T-helper 2 cell treated with Interferon-gamma antibody and Interleukin-4, amounts not matched to agents 5 μg/mL and 100 μg/mL, for 36 hours (primary cell): ENCODE measurements around the gene ARHGAP45.

Source experiments
- DNase-seq: peaks from one replicate; pipeline ENCODE4 v3.0.0; 2021; ENCODE audit warnings: low spot score
- H3K27ac Mint-ChIP-seq: one replicate; pipeline ENCODE4 v1.8.0; 2021; ENCODE audit warnings: mild to moderate bottlenecking, mixed read lengths
- H3K27me3 Mint-ChIP-seq: one replicate; pipeline ENCODE4 v1.8.0; 2021; ENCODE audit warnings: low read depth, mixed read lengths
- H3K36me3 Mint-ChIP-seq: one replicate; pipeline ENCODE4 v1.8.0; 2021; ENCODE audit warnings: low read depth, mixed read lengths
- H3K4me1 Mint-ChIP-seq: one replicate; pipeline ENCODE4 v1.8.0; 2021; ENCODE audit warnings: low read depth, mixed read lengths
- H3K4me3 Mint-ChIP-seq: one replicate; pipeline ENCODE4 v1.8.0; 2022; ENCODE audit warnings: mild to moderate bottlenecking, moderate library complexity, mixed read lengths
- H3K9me3 Mint-ChIP-seq: one replicate; pipeline ENCODE4 v1.8.0; 2021; ENCODE audit warnings: mixed read lengths

ARHGAP45 gene

GRCh38 chr19:1055886-1056620 is 10.9 kb upstream of the ARHGAP45 start:
- peaks cover 12% of the 10 kb centered on the region for H3K4me1 Mint-ChIP-seq
- DNase-seq = no peak
- H3K27ac Mint-ChIP-seq = no peak overlapping the region
- H3K4me3 Mint-ChIP-seq = no peak overlapping the region
- H3K9me3 Mint-ChIP-seq = no peaks in the 10 kb centered on the region
- H3K36me3 Mint-ChIP-seq = peaks cover 10% of the 10 kb centered on the region
- H3K27me3 Mint-ChIP-seq = no peaks in the 10 kb centered on the region

DNA sequence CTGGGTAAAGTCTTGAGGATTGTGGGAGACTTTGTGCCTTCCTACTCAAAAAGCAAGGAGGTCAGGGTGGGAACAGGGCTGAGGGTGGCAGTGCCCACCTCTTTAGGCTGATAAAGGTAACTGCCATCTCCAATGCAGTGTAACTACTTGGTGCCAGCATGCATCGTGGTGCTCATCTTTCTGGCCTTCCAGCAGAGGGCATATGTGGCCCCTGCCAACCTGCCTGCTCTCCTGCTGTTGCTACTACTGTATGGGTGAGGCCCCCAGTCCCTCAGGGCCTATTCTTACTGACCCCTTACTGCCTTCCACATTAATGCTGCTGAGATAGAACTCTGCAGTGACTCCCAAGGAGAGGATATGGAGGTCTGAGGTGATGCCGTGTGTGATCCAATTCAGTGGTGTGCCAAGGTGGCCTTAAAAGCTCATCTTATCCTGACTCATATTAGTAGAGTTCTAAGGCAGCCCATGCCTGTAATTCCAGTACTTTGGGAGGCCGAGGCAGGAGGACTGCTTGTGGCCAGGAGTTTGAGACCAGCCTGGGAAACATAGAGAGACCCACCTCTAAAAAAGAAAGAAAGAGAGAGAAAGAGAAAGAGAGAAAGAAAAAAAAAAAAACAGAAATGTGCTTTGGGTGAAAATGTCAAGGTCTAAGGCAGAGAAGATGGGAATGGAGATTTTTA is 9.7 kb upstream of the ARHGAP45 start:
- Mint-ChIP-seq H3K36me3 (peaks cover 10% of the 10 kb centered on the region), H3K27me3 (no peaks in the 10 kb centered on the region), H3K4me1 (peaks cover 12% of the 10 kb centered on the region), H3K4me3 (no peak overlapping the region), H3K27ac (peak overlapping the region; percentile 64), H3K9me3 (no peaks in the 10 kb centered on the region)
- no peak for DNase-seq

GRCh38 chr19:1058112-1058511 is 8.9 kb upstream of the ARHGAP45 start:
- Mint-ChIP-seq H3K4me3 (no peak overlapping the region), H3K36me3 (peaks cover 10% of the 10 kb centered on the region), H3K9me3 (no peaks in the 10 kb centered on the region), H3K27me3 (no peaks in the 10 kb centered on the region), H3K4me1 (peaks cover 10% of the 10 kb centered on the region), H3K27ac (no peak overlapping the region)
- no peak for DNase-seq

GRCh38 chr19:1060689-1061088 is 6.3 kb upstream of the ARHGAP45 start:
- peaks cover 25% of the 10 kb centered on the region for H3K4me1 Mint-ChIP-seq
- peaks cover 10% of the 10 kb centered on the region for H3K36me3 Mint-ChIP-seq
- no peaks in the 10 kb centered on the region for H3K9me3 Mint-ChIP-seq
- H3K4me3 Mint-ChIP-seq = no peak overlapping the region
- DNase-seq = no peak
- no peak overlapping the region for H3K27ac Mint-ChIP-seq
- no peaks in the 10 kb centered on the region for H3K27me3 Mint-ChIP-seq

- H3K4me3 Mint-ChIP-seq = no peak overlapping the region
- no peaks in the 10 kb centered on the region for H3K27me3 Mint-ChIP-seq
- peaks cover 3% of the 10 kb centered on the region for H3K36me3 Mint-ChIP-seq
- no peak overlapping the region for H3K27ac Mint-ChIP-seq
- DNase-seq = no peak
- H3K4me1 Mint-ChIP-seq = peaks cover 28% of the 10 kb centered on the region
- no peaks in the 10 kb centered on the region for H3K9me3 Mint-ChIP-seq
These were observed 5.0 kb upstream of the ARHGAP45 start for GRCh38 chr19:1061987-1062386.

DNA sequence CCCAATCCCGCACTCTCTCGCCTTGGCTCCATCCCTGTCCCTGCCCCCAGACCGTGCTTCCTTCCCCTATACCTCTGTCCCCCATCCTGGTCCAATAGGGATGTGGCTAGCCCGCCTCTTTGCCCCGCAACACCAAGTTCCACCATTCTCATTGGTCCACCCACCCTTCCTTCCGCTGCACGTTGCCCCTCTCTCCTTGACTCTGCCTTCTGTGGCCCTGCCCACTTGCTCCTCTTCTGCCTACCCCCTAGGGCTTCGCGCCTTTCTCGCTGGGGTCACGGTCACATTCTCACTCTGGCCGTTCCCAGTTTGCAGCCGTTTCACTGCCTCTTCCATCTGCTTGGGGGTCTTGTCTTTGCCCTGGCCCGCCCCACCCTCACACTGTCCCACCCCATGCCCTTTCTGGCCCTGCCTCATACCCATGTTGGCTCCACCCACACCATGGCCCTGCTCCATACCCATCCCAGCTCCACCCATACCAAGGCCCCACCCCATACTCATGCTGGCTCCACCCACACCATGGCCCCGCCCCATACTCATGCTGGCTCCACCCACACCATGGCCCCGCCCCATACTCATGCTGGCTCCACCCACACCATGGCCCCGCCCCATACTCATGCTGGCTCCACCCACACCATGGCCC is 4.5 kb upstream of the ARHGAP45 start:
- peaks cover 25% of the 10 kb centered on the region for H3K4me1 Mint-ChIP-seq
- H3K27me3 Mint-ChIP-seq = no peaks in the 10 kb centered on the region
- H3K36me3 Mint-ChIP-seq = peaks cover under 1% of the 10 kb centered on the region
- DNase-seq = no peak
- H3K27ac Mint-ChIP-seq = no peak overlapping the region
- no peaks in the 10 kb centered on the region for H3K9me3 Mint-ChIP-seq
- H3K4me3 Mint-ChIP-seq = no peak overlapping the region

GRCh38 chr19:1063030-1063908 is 3.7 kb upstream of the ARHGAP45 start:
- H3K9me3 Mint-ChIP-seq = no peaks in the 10 kb centered on the region
- no peak overlapping the region for H3K4me3 Mint-ChIP-seq
- peaks cover 2% of the 10 kb centered on the region for H3K36me3 Mint-ChIP-seq
- no peaks in the 10 kb centered on the region for H3K27me3 Mint-ChIP-seq
- peak; percentile 67 for DNase-seq
- peak overlapping the region; percentile 10 for H3K27ac Mint-ChIP-seq
- H3K4me1 Mint-ChIP-seq = peaks cover 19% of the 10 kb centered on the region

DNA sequence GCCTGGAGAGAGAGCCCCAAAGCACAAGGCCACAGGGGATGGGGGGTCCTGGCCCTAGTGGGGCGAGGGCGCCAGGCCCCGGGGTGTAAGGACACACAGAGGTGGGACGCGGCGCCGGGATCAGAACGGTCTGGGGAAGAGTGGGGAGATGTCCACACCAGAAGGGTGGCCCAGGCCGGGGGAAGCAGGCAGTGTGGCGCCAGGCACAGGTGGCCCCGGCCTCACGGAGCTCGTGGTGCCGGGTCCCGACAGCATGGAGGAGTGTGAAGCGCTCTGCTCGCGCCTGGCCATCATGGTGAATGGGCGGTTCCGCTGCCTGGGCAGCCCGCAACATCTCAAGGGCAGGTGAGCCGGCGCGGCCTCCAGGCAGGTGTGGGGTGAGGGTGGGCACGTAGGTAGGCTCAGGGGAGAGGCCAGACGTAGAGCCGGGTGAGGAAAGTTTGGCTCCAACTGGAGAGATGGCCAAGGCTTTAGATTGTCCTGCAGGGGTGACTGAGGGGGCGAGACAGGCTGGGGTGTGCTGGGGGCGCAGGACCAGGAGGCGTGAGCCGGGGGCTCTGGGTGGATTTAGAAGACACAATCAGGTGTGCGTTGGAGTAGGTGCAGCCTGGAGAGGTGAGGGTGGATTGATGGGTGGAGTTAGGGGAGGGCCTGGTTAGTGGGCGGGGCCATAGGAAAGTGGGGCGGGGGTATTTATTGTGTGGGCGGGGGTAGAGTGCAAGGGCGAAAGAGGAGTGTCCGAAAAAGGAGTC is 2.9 kb upstream of the ARHGAP45 start:
- Mint-ChIP-seq H3K36me3 (peaks cover 9% of the 10 kb centered on the region), H3K27ac (no peak overlapping the region), H3K27me3 (no peaks in the 10 kb centered on the region), H3K4me3 (no peak overlapping the region), H3K4me1 (peaks cover 23% of the 10 kb centered on the region), H3K9me3 (no peaks in the 10 kb centered on the region)
- DNase-seq = no peak

- Mint-ChIP-seq H3K4me3 (peak overlapping the region; percentile 66), H3K27me3 (no peaks in the 10 kb centered on the region), H3K36me3 (peaks cover 15% of the 10 kb centered on the region), H3K9me3 (no peaks in the 10 kb centered on the region), H3K27ac (peak overlapping the region; percentile 80), H3K4me1 (peaks cover 29% of the 10 kb centered on the region)
- peak; percentile 76 for DNase-seq
These were observed 2.0 kb upstream of the ARHGAP45 start for GRCh38 chr19:1064661-1065605.

- Mint-ChIP-seq H3K27me3 (no peaks in the 10 kb centered on the region), H3K27ac (peak overlapping the region; percentile 50), H3K4me3 (peak overlapping the region; percentile 56), H3K4me1 (peaks cover 29% of the 10 kb centered on the region), H3K9me3 (no peaks in the 10 kb centered on the region), H3K36me3 (peaks cover 20% of the 10 kb centered on the region)
- no peak for DNase-seq
These were observed 1.3 kb upstream of the ARHGAP45 start for GRCh38 chr19:1065606-1066109.

DNA sequence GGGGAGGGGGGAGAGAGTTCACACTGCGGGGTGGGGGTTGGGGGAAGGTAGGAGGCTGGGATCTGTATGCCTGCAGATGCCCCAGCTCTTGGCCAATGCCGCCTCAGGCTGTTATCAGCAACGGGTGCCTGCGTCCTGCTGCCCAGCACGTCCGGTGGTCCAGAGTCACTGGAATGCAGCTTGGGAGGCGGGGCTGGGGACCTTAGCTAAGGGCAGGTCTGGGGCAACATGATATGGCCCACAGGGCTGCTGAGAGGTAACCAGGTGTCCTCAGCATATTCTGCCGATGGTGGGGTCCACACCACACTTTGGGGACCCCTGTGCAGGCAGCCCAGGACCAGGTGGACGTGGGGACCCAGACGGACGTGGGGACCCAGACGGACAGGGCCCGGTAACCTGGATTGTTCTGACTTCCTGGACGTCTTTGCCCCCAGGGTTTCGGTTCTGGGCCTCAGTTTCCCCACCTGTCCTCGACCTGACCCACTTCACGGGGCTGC is 668 bp upstream of the ARHGAP45 start:
- Mint-ChIP-seq H3K4me3 (peak overlapping the region; percentile 73), H3K4me1 (peaks cover 29% of the 10 kb centered on the region), H3K36me3 (peaks cover 20% of the 10 kb centered on the region), H3K9me3 (no peaks in the 10 kb centered on the region), H3K27me3 (no peaks in the 10 kb centered on the region), H3K27ac (peak overlapping the region; percentile 80)
- DNase-seq = no peak

DNA sequence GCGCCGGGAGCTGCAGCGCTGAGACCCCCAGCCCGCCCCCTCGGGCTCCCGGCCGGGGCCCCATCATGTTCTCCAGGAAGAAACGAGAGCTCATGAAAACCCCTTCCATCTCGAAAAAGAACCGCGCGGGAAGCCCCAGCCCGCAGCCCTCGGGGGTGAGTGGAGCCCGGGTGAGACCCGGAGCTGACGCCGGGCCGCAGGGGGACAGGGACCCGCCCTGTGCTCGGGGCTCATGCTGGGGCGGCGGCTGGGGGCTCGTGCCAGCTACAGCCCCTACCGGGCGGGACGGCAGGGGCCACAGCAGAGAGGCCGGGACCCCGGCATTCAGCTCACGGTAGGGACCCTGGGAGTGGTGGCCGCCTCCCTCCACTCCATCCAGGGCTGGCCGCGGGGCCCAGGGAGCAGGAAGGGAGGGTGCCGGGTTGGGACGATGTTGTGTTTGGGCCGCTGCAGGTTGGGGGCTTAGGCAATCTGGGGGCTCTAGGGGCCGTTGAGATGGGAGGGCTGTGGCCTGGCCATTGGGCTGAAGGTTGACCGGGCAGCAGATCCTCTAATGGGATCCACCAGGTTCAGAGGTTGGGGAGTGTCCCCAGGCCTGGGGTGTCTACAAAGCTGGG is 482 bp downstream of the ARHGAP45 start:
- Mint-ChIP-seq H3K27me3 (no peaks in the 10 kb centered on the region), H3K36me3 (peaks cover 29% of the 10 kb centered on the region), H3K4me3 (peak overlapping the region; percentile 96), H3K9me3 (no peaks in the 10 kb centered on the region), H3K4me1 (peaks cover 38% of the 10 kb centered on the region), H3K27ac (peak overlapping the region; percentile 93)
- no peak for DNase-seq
